IMR-90 (cell line): ENCODE results near the gene FRAS1. TPM values are rescaled to one million over a fixed set of nuclear protein-coding genes. Genes with fewer than 3 reads are reported as not detected.

Experiments used
- ATAC-seq: fragments of 200-7000 bp; cut with Tn5 transposase; 2 replicates; pipeline ENCODE4 v1.9.1; 2020; ENCODE audit warnings: low read depth, mild to moderate bottlenecking, moderate library complexity
- BruUV-seq: library from RNA; stranded (reverse); fragments of 400-500 nt; replicated peaks from 2 replicates; lab custom pipeline; 2021; lab: Mats Ljungman, UMichigan
- CTCF ChIA-PET: fragments of 300-600 bp; formaldehyde crosslinking; extraction: SDS; loops from one replicate; lab custom pipeline; 2021; ENCODE audit warnings: antibody characterized with exemption; lab: Yijun Ruan, JAX
- POLR2A ChIA-PET: fragments of 300-600 bp; sonication (Branson Sonifier 250); formaldehyde crosslinking; loops from one replicate; lab custom pipeline; 2022; ENCODE audit warnings: antibody characterized with exemption; ENCODE audit not compliant: unreplicated experiment; lab: Charles Lee
- DNase-seq: peaks from one replicate; pipeline ENCODE4 v3.0.0; 2013
- H2AFZ ChIP-seq: replicated peaks from 2 replicates; pipeline ENCODE3; 2013; ENCODE audit warnings: low read length, mild to moderate bottlenecking; ENCODE audit not compliant: poor library complexity
- H2AK5ac ChIP-seq: 2 replicates; pipeline ENCODE4 v1.6.1; 2013; ENCODE audit warnings: low read depth, low read length, inconsistent platforms
- H2AK9ac ChIP-seq: replicated peaks from 2 replicates; pipeline ENCODE3; 2013; ENCODE audit warnings: mild to moderate bottlenecking, low read depth, low read length, moderate library complexity; ENCODE audit not compliant: poor library complexity
- H2BK120ac ChIP-seq: 2 replicates; pipeline ENCODE4 v1.6.1; 2013; ENCODE audit warnings: low read depth, low read length, inconsistent platforms
- H2BK15ac ChIP-seq: 3 replicates; pipeline ENCODE4 v1.6.1; 2013; ENCODE audit warnings: low read depth, low read length, inconsistent platforms
- H2BK20ac ChIP-seq: 2 replicates; pipeline ENCODE4 v1.6.1; 2013; ENCODE audit warnings: low read depth, mild to moderate bottlenecking, inconsistent platforms, low read length, moderate library complexity
- H2BK5ac ChIP-seq: 2 replicates; pipeline ENCODE4 v1.6.1; 2013; ENCODE audit warnings: mild to moderate bottlenecking, low read depth, low read length, inconsistent platforms; ENCODE audit not compliant: poor library complexity, severe bottlenecking
- H3K14ac ChIP-seq: replicated peaks from 2 replicates; pipeline ENCODE4 v1.6.1; 2013; ENCODE audit warnings: low read depth, low read length, inconsistent platforms
- H3K18ac ChIP-seq: 2 replicates; pipeline ENCODE4 v1.6.1; 2013; ENCODE audit warnings: low read depth, low read length, control low read depth
- H3K23ac ChIP-seq: 2 replicates; pipeline ENCODE4 v1.6.1; 2013; ENCODE audit warnings: low read depth, low read length, inconsistent platforms
- H3K27ac ChIP-seq: 2 replicates; pipeline ENCODE4 v1.5.1; 2013; ENCODE audit warnings: mild to moderate bottlenecking, control low read depth, low read length; ENCODE audit not compliant: insufficient read depth
- H3K27me3 ChIP-seq: 2 replicates; pipeline ENCODE4 v1.6.1; 2013; ENCODE audit warnings: low read length; ENCODE audit not compliant: control insufficient read depth, insufficient read depth
- H3K36me3 ChIP-seq: 2 replicates; pipeline ENCODE4 v1.6.1; 2013; ENCODE audit warnings: low read length, mixed read lengths; ENCODE audit not compliant: control insufficient read depth, insufficient read depth
- H3K4ac ChIP-seq: 2 replicates; pipeline ENCODE4 v1.6.1; 2013; ENCODE audit warnings: low read depth, low read length, inconsistent platforms
- H3K4me1 ChIP-seq: 2 replicates; pipeline ENCODE4 v1.6.1; 2013; ENCODE audit warnings: low read length, mixed read lengths; ENCODE audit not compliant: control insufficient read depth, insufficient read depth
- H3K4me2 ChIP-seq: 2 replicates; pipeline ENCODE4 v1.6.1; 2013; ENCODE audit warnings: low read depth, mild to moderate bottlenecking, control low read depth, low read length, moderate library complexity
- H3K4me3 ChIP-seq: 2 replicates; pipeline ENCODE4 v1.5.1; 2013; ENCODE audit warnings: low read depth, mild to moderate bottlenecking, control low read depth, low read length, moderate library complexity; ENCODE audit not compliant: insufficient read depth
- H3K56ac ChIP-seq: 2 replicates; pipeline ENCODE4 v1.6.1; 2013; ENCODE audit warnings: low read length, inconsistent platforms; ENCODE audit not compliant: insufficient read depth; ENCODE audit errors: extremely low read depth
- H3K79me1 ChIP-seq, 2 experiments: 2 replicates each; pipeline ENCODE4 v1.6.1; 2013; ENCODE audit warnings: low read length in 2 of 2, inconsistent platforms in 1 of 2, low read depth in 1 of 2
- H3K9ac ChIP-seq: 2 replicates; pipeline ENCODE4 v1.6.1; 2013; ENCODE audit warnings: low read depth, low read length, control low read depth
- H3K9me1 ChIP-seq: 2 replicates; pipeline ENCODE4 v1.6.1; 2013; ENCODE audit warnings: low read length, inconsistent platforms; ENCODE audit not compliant: insufficient read depth
- H3K9me3 ChIP-seq: 2 replicates; pipeline ENCODE4 v1.6.1; 2013; ENCODE audit warnings: low read length; ENCODE audit not compliant: control insufficient read depth, insufficient read depth
- H4K20me1 ChIP-seq: 2 replicates; pipeline ENCODE4 v1.6.1; 2013; ENCODE audit warnings: low read length, inconsistent platforms; ENCODE audit not compliant: insufficient read depth
- H4K5ac ChIP-seq: 2 replicates; pipeline ENCODE4 v1.6.1; 2013; ENCODE audit warnings: mild to moderate bottlenecking, low read depth, low read length, control low read depth
- H4K8ac ChIP-seq, 2 experiments: 2 replicates each; pipeline ENCODE4 v1.6.1; 2013; ENCODE audit warnings: low read depth in 2 of 2, low read length in 2 of 2, control low read depth in 1 of 2, inconsistent platforms in 1 of 2
- H4K91ac ChIP-seq: 2 replicates; pipeline ENCODE4 v1.6.1; 2013; ENCODE audit warnings: low read depth, low read length, inconsistent platforms; ENCODE audit not compliant: insufficient read depth
- BHLHE40 ChIP-seq: fragments of 150-350 bp; IDR thresholded peaks from 2 replicates; pipeline ENCODE4 v1.6.1; 2016; ENCODE audit warnings: mild to moderate bottlenecking, low read depth, low read length
- CEBPB ChIP-seq: IDR thresholded peaks from 2 replicates; pipeline ENCODE4 v1.6.1; 2012; ENCODE audit warnings: low read depth, low read length, improper control_type of control experiment
- CHD1 ChIP-seq: IDR thresholded peaks from 2 replicates; pipeline ENCODE4 v1.6.1; 2012; ENCODE audit warnings: low read depth, low read length, improper control_type of control experiment
- CTCF ChIP-seq: conservative IDR thresholded peaks from 2 replicates; pipeline ENCODE4 v1.5.1; 2012; ENCODE audit warnings: mild to moderate bottlenecking, low read depth, low read length, improper control_type of control experiment
- ELK1 ChIP-seq: fragments of 150-350 bp; IDR thresholded peaks from 2 replicates; pipeline ENCODE4 v1.6.1; 2016; ENCODE audit warnings: low read depth, mild to moderate bottlenecking, low read length, moderate library complexity, borderline replicate concordance
- FOS ChIP-seq: fragments of 150-350 bp; IDR thresholded peaks from 2 replicates; pipeline ENCODE4 v1.6.1; 2016; ENCODE audit warnings: low read depth, low read length
- MAFK ChIP-seq: IDR thresholded peaks from 2 replicates; pipeline ENCODE4 v1.6.1; 2012; ENCODE audit warnings: low read depth, low read length, improper control_type of control experiment
- MAZ ChIP-seq: IDR thresholded peaks from 2 replicates; pipeline ENCODE4 v1.6.1; 2012; ENCODE audit warnings: low read depth, mild to moderate bottlenecking, low read length, improper control_type of control experiment, moderate library complexity, borderline replicate concordance
- MXI1 ChIP-seq: IDR thresholded peaks from 2 replicates; pipeline ENCODE4 v1.6.1; 2012; ENCODE audit warnings: low read depth, mild to moderate bottlenecking, low read length, moderate library complexity, borderline replicate concordance
- NFE2L2 ChIP-seq: fragments of 150-350 bp; IDR thresholded peaks from 2 replicates; pipeline ENCODE4 v1.6.1; 2016; ENCODE audit warnings: low read depth, mild to moderate bottlenecking, low read length
- POLR2A ChIP-seq: IDR thresholded peaks from 2 replicates; pipeline ENCODE4 v1.6.1; 2012; ENCODE audit warnings: mild to moderate bottlenecking, low read depth, low read length
- RAD21 ChIP-seq: IDR thresholded peaks from 2 replicates; pipeline ENCODE4 v1.6.1; 2012; ENCODE audit warnings: low read length, improper control_type of control experiment
- RCOR1 ChIP-seq: IDR thresholded peaks from 2 replicates; pipeline ENCODE4 v1.6.1; 2012; ENCODE audit warnings: mild to moderate bottlenecking, low read length, improper control_type of control experiment; ENCODE audit not compliant: insufficient replicate concordance
- RFX5 ChIP-seq: IDR thresholded peaks from 2 replicates; pipeline ENCODE4 v1.8.0; 2012; ENCODE audit warnings: low read depth, mild to moderate bottlenecking, low read length, moderate library complexity
- SMC3 ChIP-seq: fragments of 150-350 bp; IDR thresholded peaks from 2 replicates; pipeline ENCODE4 v1.6.1; 2016; ENCODE audit warnings: low read depth, mild to moderate bottlenecking, antibody characterized with exemption, low read length, moderate library complexity
- USF2 ChIP-seq: fragments of 150-350 bp; IDR thresholded peaks from 2 replicates; pipeline ENCODE4 v1.6.1; 2017; ENCODE audit warnings: mild to moderate bottlenecking, antibody characterized with exemption, low read length, low read depth
- WGBS, 2 experiments: methylation state at CpG; one replicate each; pipeline versions ENCODE4 v1.1.5 to v1.1.7; 2013; ENCODE audit warnings: missing lambda C conversion rate in 2 of 2; ENCODE audit not compliant: insufficient read length in 1 of 2; ENCODE audit errors: extremely low coverage in 2 of 2; 5-methylcytosine and 5-hydroxymethylcytosine counted together
- dilution Hi-C: fragments of 300-500 bp; cut with HindIII; formaldehyde crosslinking; loops from one replicate; pipeline ENCODE4 v1.14.3; 2018; ENCODE audit warnings: low sequenced_read_pairs; ENCODE audit not compliant: unreplicated experiment
- in situ Hi-C: fragments of 300-500 bp; cut with MboI; formaldehyde crosslinking; loops from 3 replicates; pipeline ENCODE4 v1.14.3; 2019; ENCODE audit warnings: low sequenced_read_pairs, inconsistent platforms, mixed read lengths
- intact Hi-C: fragments of 100-400 bp; cut with micrococcal nuclease; formaldehyde crosslinking; loops from 2 replicates; pipeline ENCODE4 v1.10.0; 2022
- polyA plus RNA-seq, 3 experiments: library from polyadenylated mRNA; depleted of rRNA; stranded (reverse); fragments of >200 nt; gene quantifications; 2 replicates each; pipeline ENCODE4 v1.2.3, GENCODE V29; 2012; ENCODE audit warnings: low replicate concordance in 1 of 3
- total RNA-seq: library from RNA; depleted of rRNA; stranded (reverse); fragments of >200 nt; gene quantifications from 2 replicates; pipeline ENCODE4 v1.2.3, GENCODE V29; 2012

The FRAS1 gene
- total and polyA plus RNA-seq, 2 of the 4 experiments (the other 2 are of a cell fraction): under 0.01 to 0.03 TPM

- H2AK5ac ChIP-seq: no peak overlapping the region
- no CpG with 5 or more reads among the region's 4 CpGs for WGBS, 2 experiments
- no peaks in the 10 kb centered on the region for H3K36me3 ChIP-seq
- no peak overlapping the region for H4K5ac ChIP-seq
- no peaks in the 10 kb centered on the region for H3K79me1 ChIP-seq
- H3K4me2 ChIP-seq: peak overlapping the region; percentile 34
- H2AK9ac ChIP-seq: no peak overlapping the region
- TF ChIP-seq MAZ (no peak), POLR2A (no peak), ELK1 (no peak), RCOR1 (no peak), BHLHE40 (no peak), RFX5 (no peak), CHD1 (no peak), RAD21 (no peak), FOS (no peak), CTCF (no peak), NFE2L2 (no peak), MAFK (no peak), USF2 (no peak), CEBPB (no peak), MXI1 (no peak), SMC3 (no peak)
- peaks cover 5% of the 10 kb centered on the region for H3K27me3 ChIP-seq
- peak overlapping the region; percentile 26; the same call in 1 of the 2 replicates for H3K18ac ChIP-seq
- POLR2A ChIA-PET: no interaction called here
- H4K20me1 ChIP-seq: no peaks in the 10 kb centered on the region
- peak; percentile 84 for ATAC-seq
- H2BK120ac ChIP-seq: peak overlapping the region; percentile 51
- peak overlapping the region; percentile 62 for H3K4ac ChIP-seq
- peak overlapping the region; percentile 6 for H2BK5ac ChIP-seq
- no peak overlapping the region; the same call in 2 of the 3 replicates for H2BK15ac ChIP-seq
- no peak overlapping the region for H4K8ac ChIP-seq
- no peak overlapping the region; the same call in 1 of the 2 replicates for H3K23ac ChIP-seq
- no peak overlapping the region for H3K9ac ChIP-seq
- in situ Hi-C loops: no loop called here
- H3K4me1 ChIP-seq: peaks cover 7% of the 10 kb centered on the region; the same call in 1 of the 2 replicates
- no peak overlapping the region for H2AFZ ChIP-seq
- H3K9me1 ChIP-seq: no peaks in the 10 kb centered on the region
- peak; percentile 74 for DNase-seq
- BruUV-seq: no TSS peak
- H2BK20ac ChIP-seq: peak overlapping the region; percentile 69
- intact Hi-C loops: loop anchor here (2.0 kb wide), 1 partner anchor 27 kb away; no protein-coding TSS in a partner anchor
- dilution Hi-C loops: no loop called here
- H3K27ac ChIP-seq: no peak overlapping the region
- CTCF ChIA-PET: no interaction called here
- H3K9me3 ChIP-seq: no peaks in the 10 kb centered on the region
- H3K56ac ChIP-seq: no peak overlapping the region
- H4K91ac ChIP-seq: peak overlapping the region; percentile 42
- no peak overlapping the region for H3K4me3 ChIP-seq
- H3K14ac ChIP-seq: no peak overlapping the region; the same call in 1 of the 2 replicates
Measured at GRCh38 chr4:78293821-78294301, 236.7 kb downstream of the FRAS1 start.
